ENCODE measurements around the gene HPSE2. TPM values are rescaled to one million over a fixed set of nuclear protein-coding genes. Genes with fewer than 3 reads are reported as not detected.

The HPSE2 gene
- not detected in 2 replicates for total RNA-seq

DNA sequence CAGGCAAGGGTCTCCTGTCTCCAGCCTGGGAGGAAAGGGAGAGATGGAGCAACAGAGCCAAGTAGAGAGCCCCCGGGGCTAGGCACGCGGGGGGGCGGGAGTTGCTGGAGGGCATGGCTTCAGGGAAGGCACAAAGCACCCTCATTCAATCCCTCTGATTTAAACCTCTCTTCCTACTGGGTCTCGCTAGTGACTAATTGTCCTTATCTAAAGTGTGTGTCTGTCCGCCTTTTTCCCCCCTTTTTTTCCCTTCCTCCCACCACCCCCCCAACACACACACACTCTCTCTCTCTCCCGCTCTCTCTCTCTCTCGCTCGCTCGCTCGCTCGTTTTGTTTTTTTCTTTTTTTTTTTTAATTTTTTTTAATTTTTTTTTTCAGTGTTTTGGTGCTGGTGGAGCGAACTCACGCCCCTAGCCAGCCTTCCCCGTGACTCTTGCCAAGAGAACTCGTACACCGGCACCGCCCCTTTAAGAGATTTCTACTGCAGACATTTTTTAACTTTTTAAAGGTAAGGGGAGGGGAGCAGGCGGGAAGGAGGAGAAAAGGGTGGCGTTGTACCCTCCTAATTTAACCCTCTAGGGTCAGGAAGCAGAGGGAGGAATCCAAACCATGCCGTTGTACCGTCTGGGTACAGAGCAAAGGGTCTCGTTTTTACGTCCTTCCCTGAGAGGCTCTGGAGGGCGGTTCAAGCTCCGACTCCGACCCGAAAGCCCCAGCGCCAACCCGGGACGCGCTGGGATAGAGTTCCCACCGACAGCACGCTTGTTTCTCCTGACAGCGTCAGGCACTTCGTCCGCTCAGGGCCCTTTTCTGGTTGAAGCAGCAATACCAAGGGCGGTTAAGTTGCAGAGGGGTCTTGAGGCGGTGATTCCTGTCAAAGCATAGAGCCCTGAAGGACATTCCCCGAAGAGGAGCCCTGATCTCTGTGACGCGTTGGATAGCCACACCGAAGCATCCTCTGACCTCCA lies at the start of gene HPSE2:
TSS of gene HPSE2 (minus strand) at position 195 of the 969 bp plus-strand sequence.

DNA sequence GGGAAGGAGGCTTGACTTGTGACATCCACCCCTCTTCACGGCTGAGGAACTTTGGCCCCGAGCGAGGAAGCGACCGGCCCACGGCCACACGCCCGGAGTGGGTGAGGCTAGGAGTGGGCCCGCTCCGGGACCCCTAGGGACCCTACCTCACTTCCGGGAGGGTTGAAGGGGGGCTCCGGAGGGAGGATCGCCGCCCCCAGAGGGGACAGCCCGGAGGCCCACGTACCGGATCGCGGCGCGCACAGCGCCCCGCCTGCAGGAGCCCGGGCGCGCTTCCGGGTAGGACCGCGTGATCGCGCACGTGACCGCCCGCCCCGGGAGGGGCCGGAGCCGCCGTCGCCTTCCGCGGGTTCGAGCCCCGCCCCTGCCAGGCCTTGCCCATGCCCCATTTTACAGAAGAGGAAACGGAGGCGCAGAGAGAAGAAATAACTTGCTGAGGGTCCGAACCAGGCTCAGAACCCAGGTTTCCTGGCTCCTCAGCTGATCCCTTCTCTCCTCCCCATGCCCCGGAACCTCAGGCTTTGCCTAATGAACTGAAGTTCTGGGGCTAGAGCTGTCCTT lies 788.9 kb downstream of the HPSE2 start, which contains the start of gene HPS1:
TSS of gene HPS1 (minus strand) at position 275 of the 561 bp plus-strand sequence. CDS start 3,695 bp downstream, outside the sequence.

DNA sequence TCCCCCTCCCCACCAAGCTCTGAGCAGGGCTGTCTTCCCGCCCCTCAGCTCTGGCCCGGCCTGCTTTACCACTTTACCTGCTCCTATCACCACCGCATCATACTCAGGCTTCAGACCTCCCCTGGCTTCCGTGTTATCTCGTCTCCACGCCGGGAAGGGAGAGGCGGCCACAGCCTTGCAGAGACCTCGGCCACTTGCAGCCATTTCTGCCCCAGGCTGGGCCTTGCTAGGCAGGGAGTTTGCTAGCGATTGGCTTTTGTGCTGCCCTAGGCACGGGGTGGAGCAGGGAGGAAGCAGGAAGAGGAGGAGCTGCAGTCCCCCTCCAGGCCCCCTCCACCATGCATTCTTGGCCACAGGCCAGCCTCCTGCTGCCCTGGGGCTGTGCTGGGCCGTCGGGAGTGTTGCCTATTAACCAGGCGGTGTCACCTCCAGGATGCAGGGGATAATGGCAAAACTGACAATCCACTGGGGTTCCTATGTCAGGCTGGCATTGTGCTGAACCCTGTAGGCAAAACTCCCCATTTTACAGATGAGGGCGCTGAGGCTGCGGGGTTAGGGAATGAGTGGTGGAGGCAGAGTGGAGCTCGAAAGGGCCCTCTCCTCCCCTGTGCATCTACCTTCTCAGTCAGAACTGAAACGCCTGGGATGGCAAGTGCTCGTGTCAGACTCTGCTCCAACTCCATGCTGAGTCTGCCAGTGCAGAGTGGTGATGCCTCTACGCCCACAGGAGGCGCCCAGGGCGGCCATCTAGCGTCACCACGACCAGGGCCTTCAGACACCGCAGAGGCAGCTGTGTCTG lies 820.5 kb downstream of the HPSE2 start, which contains the start of gene PYROXD2:
TSS of gene PYROXD2 (minus strand) at position 251 of the 799 bp plus-strand sequence. CDS start at position 204, 47 bp downstream.

Small RNA genes lying within 50 kb of the gene (small RNA-seq; reads per million reads assigned to genes)
- gene MIR4685 (0.14 reads per million), gene MIR6507 (not detected)

Other genes starting within 250 kb of the HPSE2 start
- under 0.01 TPM in 2 replicates for gene CNNM1, start 93.5 kb upstream of the HPSE2 start, total RNA-seq
- 9.8 and 33.7 TPM in 2 replicates for gene GOT1, start 194.8 kb upstream of the HPSE2 start, total RNA-seq

Measured in placental epithelial cell (primary cell).